ENCODE results near the gene TSSK6. TPM values are rescaled to one million over a fixed set of nuclear protein-coding genes. Genes with fewer than 3 reads are reported as not detected.

TSSK6 gene
- total and polyA plus RNA-seq, 4 donors: 0.61 to 2.2 (median 1.7) TPM

- H3K4me3 ChIP-seq (ENCODE audit: low read depth, low read length): no peak overlapping the region
- no peaks in the 10 kb centered on the region for H3K27me3 ChIP-seq (ENCODE audit: control insufficient read depth, insufficient read depth, low read length)
- no peaks in the 10 kb centered on the region for H3K9me3 ChIP-seq (ENCODE audit: control insufficient read depth, insufficient read depth, low read length)
- no peak for DNase-seq (ENCODE audit: low read depth in 4 of 6, low spot score in 6 of 6)
- no peaks in the 10 kb centered on the region for H3K4me1 ChIP-seq (ENCODE audit: control insufficient read depth, insufficient read depth, low read length)
- 97% methylated on average over 16 of the region's 18 CpGs for WGBS (ENCODE audit: insufficient coverage)
- H3K36me3 ChIP-seq (ENCODE audit: control insufficient read depth, insufficient read depth, low read length): peaks cover 95% of the 10 kb centered on the region
- no peak overlapping the region for H3K27ac ChIP-seq (ENCODE audit: low read depth, low read length)
Measured at GRCh38 chr19:19499272-19499995, 15.9 kb downstream of the TSSK6 start.

GRCh38 chr19:19498255-19498991 is 16.9 kb downstream of the TSSK6 start:
- Histone ChIP-seq H3K27ac (ENCODE audit: low read depth, low read length) (no peak overlapping the region), H3K9me3 (ENCODE audit: control insufficient read depth, insufficient read depth, low read length) (no peaks in the 10 kb centered on the region), H3K4me3 (ENCODE audit: low read depth, low read length) (no peak overlapping the region), H3K4me1 (ENCODE audit: control insufficient read depth, insufficient read depth, low read length) (no peaks in the 10 kb centered on the region), H3K36me3 (ENCODE audit: control insufficient read depth, insufficient read depth, low read length) (peaks cover 94% of the 10 kb centered on the region), H3K27me3 (ENCODE audit: control insufficient read depth, insufficient read depth, low read length) (no peaks in the 10 kb centered on the region)
- WGBS (ENCODE audit: insufficient coverage): 97% methylated on average over 32 of the region's 33 CpGs
- DNase-seq (ENCODE audit: low read depth in 4 of 6, low spot score in 6 of 6): no peak

- Histone ChIP-seq H3K27me3 (ENCODE audit: control insufficient read depth, insufficient read depth, low read length) (no peaks in the 10 kb centered on the region), H3K36me3 (ENCODE audit: control insufficient read depth, insufficient read depth, low read length) (peaks cover 89% of the 10 kb centered on the region), H3K9me3 (ENCODE audit: control insufficient read depth, insufficient read depth, low read length) (no peaks in the 10 kb centered on the region), H3K4me3 (ENCODE audit: low read depth, low read length) (no peak overlapping the region), H3K27ac (ENCODE audit: low read depth, low read length) (no peak overlapping the region), H3K4me1 (ENCODE audit: control insufficient read depth, insufficient read depth, low read length) (no peaks in the 10 kb centered on the region)
- no peak for DNase-seq (ENCODE audit: low read depth in 4 of 6, low spot score in 6 of 6)
- WGBS (ENCODE audit: insufficient coverage): 96% methylated on average over 29 of the region's 30 CpGs
Measured at GRCh38 chr19:19495614-19496603, 19.4 kb downstream of the TSSK6 start.

GRCh38 chr19:19493841-19494546 is 21.4 kb downstream of the TSSK6 start:
- no peak for DNase-seq (ENCODE audit: low read depth in 4 of 6, low spot score in 6 of 6)
- H3K27me3 ChIP-seq (ENCODE audit: control insufficient read depth, insufficient read depth, low read length): no peaks in the 10 kb centered on the region
- no peak overlapping the region for H3K27ac ChIP-seq (ENCODE audit: low read depth, low read length)
- peaks cover 70% of the 10 kb centered on the region for H3K36me3 ChIP-seq (ENCODE audit: control insufficient read depth, insufficient read depth, low read length)
- 92% methylated on average over 13 of the region's 15 CpGs for WGBS (ENCODE audit: insufficient coverage)
- H3K4me1 ChIP-seq (ENCODE audit: control insufficient read depth, insufficient read depth, low read length): peaks cover 16% of the 10 kb centered on the region
- no peak overlapping the region for H3K4me3 ChIP-seq (ENCODE audit: low read depth, low read length)
- H3K9me3 ChIP-seq (ENCODE audit: control insufficient read depth, insufficient read depth, low read length): no peaks in the 10 kb centered on the region

- Histone ChIP-seq H3K4me3 (ENCODE audit: low read depth, low read length) (no peak overlapping the region), H3K27me3 (ENCODE audit: control insufficient read depth, insufficient read depth, low read length) (no peaks in the 10 kb centered on the region), H3K9me3 (ENCODE audit: control insufficient read depth, insufficient read depth, low read length) (no peaks in the 10 kb centered on the region), H3K4me1 (ENCODE audit: control insufficient read depth, insufficient read depth, low read length) (peaks cover 32% of the 10 kb centered on the region), H3K27ac (ENCODE audit: low read depth, low read length) (no peak overlapping the region), H3K36me3 (ENCODE audit: control insufficient read depth, insufficient read depth, low read length) (peaks cover 54% of the 10 kb centered on the region)
- WGBS (ENCODE audit: insufficient coverage): 97% methylated on average over 18 of the region's 21 CpGs
- no peak for DNase-seq (ENCODE audit: low read depth in 4 of 6, low spot score in 6 of 6)
Measured at GRCh38 chr19:19492026-19492610, 23.2 kb downstream of the TSSK6 start.

GRCh38 chr19:19491321-19492025 is 23.9 kb downstream of the TSSK6 start:
- no peak for DNase-seq (ENCODE audit: low read depth in 4 of 6, low spot score in 6 of 6)
- Histone ChIP-seq H3K36me3 (ENCODE audit: control insufficient read depth, insufficient read depth, low read length) (peaks cover 52% of the 10 kb centered on the region), H3K27me3 (ENCODE audit: control insufficient read depth, insufficient read depth, low read length) (no peaks in the 10 kb centered on the region), H3K4me1 (ENCODE audit: control insufficient read depth, insufficient read depth, low read length) (peaks cover 36% of the 10 kb centered on the region), H3K27ac (ENCODE audit: low read depth, low read length) (no peak overlapping the region), H3K4me3 (ENCODE audit: low read depth, low read length) (no peak overlapping the region), H3K9me3 (ENCODE audit: control insufficient read depth, insufficient read depth, low read length) (no peaks in the 10 kb centered on the region)
- 92% methylated on average over 15 of the region's 15 CpGs for WGBS (ENCODE audit: insufficient coverage)

- Histone ChIP-seq H3K4me3 (ENCODE audit: low read depth, low read length) (no peak overlapping the region), H3K9me3 (ENCODE audit: control insufficient read depth, insufficient read depth, low read length) (no peaks in the 10 kb centered on the region), H3K27me3 (ENCODE audit: control insufficient read depth, insufficient read depth, low read length) (no peaks in the 10 kb centered on the region), H3K4me1 (ENCODE audit: control insufficient read depth, insufficient read depth, low read length) (peaks cover 43% of the 10 kb centered on the region), H3K36me3 (ENCODE audit: control insufficient read depth, insufficient read depth, low read length) (peaks cover 51% of the 10 kb centered on the region), H3K27ac (ENCODE audit: low read depth, low read length) (peak overlapping the region; percentile 43)
- DNase-seq (ENCODE audit: low read depth in 4 of 6, low spot score in 6 of 6): peak; percentile 71 to 97 (median 80)
- WGBS (ENCODE audit: insufficient coverage): 31% methylated on average over 19 of the region's 20 CpGs
Measured at GRCh38 chr19:19490214-19490968, 25.0 kb downstream of the TSSK6 start.

GRCh38 chr19:19489804-19490204 is 25.5 kb downstream of the TSSK6 start:
- no peaks in the 10 kb centered on the region for H3K27me3 ChIP-seq (ENCODE audit: control insufficient read depth, insufficient read depth, low read length)
- no peaks in the 10 kb centered on the region for H3K9me3 ChIP-seq (ENCODE audit: control insufficient read depth, insufficient read depth, low read length)
- no peak overlapping the region for H3K4me3 ChIP-seq (ENCODE audit: low read depth, low read length)
- H3K4me1 ChIP-seq (ENCODE audit: control insufficient read depth, insufficient read depth, low read length): peaks cover 49% of the 10 kb centered on the region
- no peak for DNase-seq (ENCODE audit: low read depth in 4 of 6, low spot score in 6 of 6)
- peaks cover 48% of the 10 kb centered on the region for H3K36me3 ChIP-seq (ENCODE audit: control insufficient read depth, insufficient read depth, low read length)
- peak overlapping the region; percentile 43 for H3K27ac ChIP-seq (ENCODE audit: low read depth, low read length)
- 84% methylated on average over 9 of the region's 9 CpGs for WGBS (ENCODE audit: insufficient coverage)
